Hepatocyte (in vitro differentiated cells): ENCODE results near the gene R3HDM4.

Experiments
- CTCF ChIP-seq: fragments of 200-600 bp; sonication (generic); IDR thresholded peaks from 2 replicates; pipeline ENCODE4 v1.5.1; 2016; ENCODE audit warnings: antibody characterized with exemption, mild to moderate bottlenecking; ENCODE audit not compliant: poor library complexity
- EZH2 ChIP-seq: fragments of 200-600 bp; sonication (generic); IDR thresholded peaks from 2 replicates; pipeline ENCODE4 v1.6.1; 2016; ENCODE audit warnings: antibody characterized with exemption, mild to moderate bottlenecking, borderline replicate concordance
- EZH2phosphoT487 ChIP-seq: fragments of 200-600 bp; sonication (generic); IDR thresholded peaks from one replicate; pipeline ENCODE4 v1.6.1; 2018; ENCODE audit warnings: antibody characterized with exemption, mild to moderate bottlenecking, low read depth, moderate library complexity; ENCODE audit not compliant: unreplicated experiment, severe bottlenecking

DNA sequence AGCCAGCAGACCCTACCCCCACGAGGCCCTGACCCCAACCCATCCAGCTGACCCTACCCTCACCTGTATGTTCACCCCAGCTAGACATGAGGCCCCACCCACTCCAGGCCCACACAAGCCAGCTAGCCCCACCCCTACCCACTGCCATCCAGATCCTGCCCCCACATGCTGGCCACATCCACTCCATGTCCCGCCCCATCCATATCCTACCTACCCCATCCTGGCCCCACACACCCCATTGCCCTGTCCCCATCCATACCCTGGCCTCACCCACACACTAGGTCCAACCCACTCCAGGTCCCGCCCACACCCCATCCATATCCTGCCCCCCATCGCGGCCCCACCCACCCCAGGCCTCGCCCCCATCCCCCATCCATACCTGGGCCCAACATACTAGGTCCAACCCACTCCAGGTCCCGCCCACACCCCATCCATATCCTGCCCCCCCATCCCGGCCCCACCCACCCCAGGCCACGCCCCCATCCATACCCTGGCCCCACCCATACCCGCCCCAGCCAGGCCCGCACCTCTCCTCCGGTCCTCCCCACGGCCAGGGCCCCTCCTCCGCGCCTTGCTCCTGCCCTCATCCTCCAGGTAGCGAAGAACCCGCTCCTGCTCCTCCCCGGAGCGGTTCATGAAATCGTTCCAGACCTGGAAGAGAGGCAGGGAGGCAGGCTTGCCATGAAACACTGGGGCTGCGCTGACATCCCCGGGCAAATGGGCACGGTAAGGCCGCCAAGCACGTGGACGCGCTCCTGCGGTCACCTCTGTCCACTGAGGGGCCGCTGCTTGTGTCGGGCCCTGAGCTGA, 12.5 kb downstream of the R3HDM4 start:
- TF ChIP-seq CTCF: no peak
- TF ChIP-seq EZH2: no peak
- no peak for TF ChIP-seq EZH2phosphoT487
